HepG2 (cell line): Measurements from ENCODE around the gene FGF9. TPM values are rescaled to one million over a fixed set of nuclear protein-coding genes. Genes with fewer than 3 reads are reported as not detected.

Experiments used
- ATAC-seq: fragments of 200-7000 bp; cut with Tn5 transposase; 3 replicates; pipeline ENCODE4 v1.9.1; 2020; ENCODE audit warnings: mild to moderate bottlenecking, moderate library complexity
- BruUV-seq: library from RNA; stranded (reverse); fragments of 400-500 nt; replicated peaks from 2 replicates; lab custom pipeline; 2021; lab: Mats Ljungman, UMichigan
- CTCF ChIA-PET: fragments of 300-600 bp; formaldehyde crosslinking; extraction: SDS; loops from one replicate; lab custom pipeline; 2021; ENCODE audit warnings: low total read pairs, inconsistent platforms, low intra/inter-chr PET ratio; lab: Yijun Ruan, JAX
- POLR2A ChIA-PET: fragments of 350-600 bp; sonication (Branson Sonifier 250); formaldehyde crosslinking; loops from one replicate; lab custom pipeline; 2020; ENCODE audit warnings: antibody characterized with exemption, inconsistent platforms; lab: Yijun Ruan, JAX
- DNase-seq: peaks from one replicate; pipeline ENCODE4 v3.0.0-alpha.2; 2015; ENCODE audit warnings: low spot score
- FAIRE-seq: peaks from 3 replicates; lab custom pipeline; 2011; peaks lifted over from hg19 to GRCh38; lab: Jason Lieb, UNC
- H2AFZ ChIP-seq: one replicate; pipeline ENCODE4 v1.6.1; 2011; ENCODE audit warnings: low read length, inconsistent platforms
- H3K27ac ChIP-seq: fragments of 300-600 bp; 3 replicates; pipeline ENCODE4 v1.8.0; 2011; ENCODE audit warnings: mixed run types, mild to moderate bottlenecking, mixed read lengths, low read length, inconsistent platforms; ENCODE audit not compliant: insufficient read depth; ENCODE audit errors: extremely low read length
- H3K27me3 ChIP-seq, 2 experiments: fragments of 200-600 bp in 1 of 2; 2 replicates in 1 of 2; 3 replicates in 1 of 2; pipeline versions ENCODE4 v1.6.0 to v1.8.0; 2011; ENCODE audit warnings: low read length in 2 of 2, mild to moderate bottlenecking in 2 of 2, moderate library complexity in 2 of 2, inconsistent platforms in 1 of 2; ENCODE audit not compliant: insufficient read depth in 2 of 2, control insufficient read depth in 1 of 2
- H3K36me3 ChIP-seq, 2 experiments: fragments of 200-600 bp in 1 of 2; replicated peaks in 1 of 2; 2 replicates in 1 of 2; 3 replicates in 1 of 2; pipeline versions ENCODE4 v1.5.1 to v1.8.0; 2011; ENCODE audit warnings: low read length in 2 of 2, inconsistent platforms in 1 of 2; ENCODE audit not compliant: insufficient read depth in 2 of 2, control insufficient read depth in 1 of 2
- H3K4me1 ChIP-seq: 2 replicates; pipeline ENCODE4 v1.5.1; 2012; ENCODE audit warnings: low read length, inconsistent platforms; ENCODE audit not compliant: insufficient read depth
- H3K4me2 ChIP-seq: 2 replicates; pipeline ENCODE4 v1.6.0; 2011; ENCODE audit warnings: low read depth, low read length, inconsistent platforms
- H3K4me3 ChIP-seq, 3 experiments: fragments of 200-600 bp in 1 of 3; sonication (generic), shearing (Covaris generic) in 1 of 3; replicated peaks in 1 of 3; 2 replicates each; pipeline ENCODE4 v1.5.1; 2011 to 2016; ENCODE audit warnings: low read length in 3 of 3, inconsistent platforms in 2 of 3, low read depth in 2 of 3, mild to moderate bottlenecking in 2 of 3, control low read depth in 1 of 3, mixed read lengths in 1 of 3; ENCODE audit not compliant: insufficient read depth in 1 of 3
- H3K79me2 ChIP-seq: one replicate; pipeline ENCODE4 v1.6.1; 2011; ENCODE audit warnings: low read length, inconsistent platforms; ENCODE audit not compliant: insufficient read depth
- H3K9ac ChIP-seq: 2 replicates; pipeline ENCODE4 v1.6.0; 2011; ENCODE audit warnings: mild to moderate bottlenecking, low read depth, low read length, inconsistent platforms; ENCODE audit not compliant: insufficient read depth
- H3K9me3 ChIP-seq: 2 replicates; pipeline ENCODE4 v1.5.1; 2012; ENCODE audit warnings: mild to moderate bottlenecking, low read length
- H4K20me1 ChIP-seq: 2 replicates; pipeline ENCODE4 v1.6.0; 2011; ENCODE audit warnings: inconsistent platforms, mild to moderate bottlenecking, low read length, moderate library complexity; ENCODE audit not compliant: insufficient read depth
- ADNP ChIP-seq: sonication (generic); formaldehyde crosslinking; IDR thresholded peaks from 2 replicates; pipeline ENCODE4 v1.4.0; 2020; ENCODE audit warnings: missing genetic modification reagents
- ASH2L ChIP-seq: fragments of 300-600, 200-600 bp; sonication (generic); IDR thresholded peaks from 2 replicates; pipeline ENCODE4 v1.7.0; 2017; ENCODE audit warnings: low read depth, mild to moderate bottlenecking, moderate library complexity, mixed read lengths, low read length; ENCODE audit not compliant: insufficient read length
- ATM ChIP-seq: fragments of 450-650 bp; IDR thresholded peaks from 2 replicates; pipeline ENCODE4 v1.7.1; 2017; ENCODE audit warnings: mild to moderate bottlenecking, borderline replicate concordance
- EEA1 ChIP-seq: sonication (generic); formaldehyde crosslinking; IDR thresholded peaks from 2 replicates; pipeline ENCODE4 v1.5.1; 2020; ENCODE audit warnings: mild to moderate bottlenecking, missing genetic modification reagents, borderline replicate concordance
- ELF1 ChIP-seq: sonication (generic); formaldehyde crosslinking; IDR thresholded peaks from 2 replicates; pipeline ENCODE4 v1.4.0; 2020; ENCODE audit warnings: missing genetic modification reagents
- GATA4 ChIP-seq: sonication (generic); IDR thresholded peaks from 2 replicates; pipeline ENCODE4 v1.6.1; 2016; ENCODE audit warnings: antibody characterized with exemption, low read depth, borderline replicate concordance
- HOXA3 ChIP-seq: sonication (generic); formaldehyde crosslinking; IDR thresholded peaks from 2 replicates; pipeline ENCODE4 v1.5.0; 2020; ENCODE audit warnings: missing genetic modification reagents
- KDM5A ChIP-seq: fragments of 200-600 bp; sonication (generic); IDR thresholded peaks from 2 replicates; pipeline ENCODE4 v1.7.0; 2018; ENCODE audit warnings: antibody characterized with exemption, mild to moderate bottlenecking, low read length, borderline replicate concordance
- KLF12 ChIP-seq: sonication (generic); formaldehyde crosslinking; IDR thresholded peaks from 2 replicates; pipeline ENCODE4 v1.4.0; 2020; ENCODE audit warnings: missing genetic modification reagents, borderline replicate concordance
- NCOA1 ChIP-seq: sonication (generic); formaldehyde crosslinking; IDR thresholded peaks from 2 replicates; pipeline ENCODE4 v1.9.0; 2021; ENCODE audit warnings: missing genetic modification reagents
- NFE2L2 ChIP-seq: fragments of 150-350 bp; IDR thresholded peaks from 2 replicates; pipeline ENCODE4 v1.6.1; 2014; ENCODE audit warnings: low read length
- ONECUT2 ChIP-seq: sonication (generic); formaldehyde crosslinking; IDR thresholded peaks from 2 replicates; pipeline ENCODE4 v1.4.0; 2020; ENCODE audit warnings: missing genetic modification reagents
- SAFB2 ChIP-seq: sonication (generic); formaldehyde crosslinking; IDR thresholded peaks from 2 replicates; pipeline ENCODE4 v1.5.1; 2020; ENCODE audit warnings: missing genetic modification reagents, low read depth, mild to moderate bottlenecking, borderline replicate concordance
- SALL1 ChIP-seq: sonication (generic); formaldehyde crosslinking; IDR thresholded peaks from 2 replicates; pipeline ENCODE4 v1.8.0; 2022; ENCODE audit warnings: mild to moderate bottlenecking, missing genetic modification reagents
- THAP7 ChIP-seq: sonication (generic); formaldehyde crosslinking; IDR thresholded peaks from 2 replicates; pipeline ENCODE4 v1.8.1; 2023; ENCODE audit warnings: mild to moderate bottlenecking, missing genetic modification reagents
- ZMYM4 ChIP-seq: sonication (generic); formaldehyde crosslinking; IDR thresholded peaks from 2 replicates; pipeline ENCODE4 v1.8.1; 2023; ENCODE audit warnings: mild to moderate bottlenecking, missing genetic modification reagents
- ZNF142 ChIP-seq: sonication (generic); formaldehyde crosslinking; IDR thresholded peaks from 2 replicates; pipeline ENCODE4 v1.4.0; 2020; ENCODE audit warnings: missing genetic modification reagents
- ZNF510 ChIP-seq: sonication (generic); formaldehyde crosslinking; IDR thresholded peaks from 2 replicates; pipeline ENCODE4 v1.4.0; 2020; ENCODE audit warnings: low read depth, mild to moderate bottlenecking, missing genetic modification reagents
- ZNF670 ChIP-seq: sonication (generic); formaldehyde crosslinking; IDR thresholded peaks from 2 replicates; pipeline ENCODE4 v1.8.0; 2022; ENCODE audit warnings: mild to moderate bottlenecking, missing genetic modification reagents, borderline replicate concordance
- WGBS: methylation state at CpG from one replicate; pipeline ENCODE4 v1.1.6; 2017; ENCODE audit warnings: low lambda C conversion rate; 5-methylcytosine and 5-hydroxymethylcytosine counted together
- in situ Hi-C: cut with HindIII; loops from 2 replicates; pipeline ENCODE4 v1.10.0; 2017; ENCODE audit warnings: low pct_unique_long_range_greater_than_20kb; ENCODE audit not compliant: extremely low pct_ligation_motif_present
- intact Hi-C: fragments of 100-400 bp; cut with micrococcal nuclease; formaldehyde crosslinking; loops from one replicate; pipeline ENCODE4 v1.10.0; 2022; ENCODE audit not compliant: unreplicated experiment
- polyA plus RNA-seq, 8 experiments: library from polyadenylated mRNA; depleted of rRNA in 3 of 8; stranded (reverse) in 7 of 8; unstranded in 1 of 8; fragments of >200 nt; fragmentation: Illumina TruSeq in 4 of 8; extraction: Trizol in 4 of 8; gene quantifications; 2 replicates each; pipeline versions ENCODE4 v1.2.1 to v1.2.3, GENCODE V29; 2011 to 2016; ENCODE audit warnings: low read depth in 4 of 8, missing spikeins in 1 of 8, mixed read lengths in 1 of 8; ENCODE audit not compliant: insufficient read depth in 1 of 8
- total RNA-seq, 5 experiments: library from RNA; depleted of rRNA; stranded (reverse); fragments of >200 nt; fragmentation: Illumina TruSeq; extraction: Trizol; gene quantifications; 2 replicates each; pipeline ENCODE4 v1.2.3, GENCODE V29; 2016; ENCODE audit warnings: low read depth in 1 of 5

Gene FGF9
- total and polyA plus RNA-seq, 2 of the 13 experiments (the other 11 are each of a cell fraction or from before 2014, with no cell fraction given): not detected

- peaks cover 6% of the 10 kb centered on the region; the same call in 1 of the 2 replicates for H3K4me1 ChIP-seq
Measured at GRCh38 chr13:21734961-21735360, 64.1 kb downstream of the FGF9 start.

More at GRCh38 chr13:21734961-21735360, 64.1 kb downstream of the FGF9 start:
- Histone ChIP-seq H3K9ac (no peak overlapping the region), H3K36me3 (no peaks in the 10 kb centered on the region), H3K4me2 (no peak overlapping the region), H4K20me1 (no peaks in the 10 kb centered on the region), H3K27me3 (peaks cover 0 to 5% of the 10 kb centered on the region in 2 experiments; a peak in 2 of 5 replicates), H3K4me3 (no peak overlapping the region), H3K27ac (no peak overlapping the region), H3K79me2 (no peaks in the 10 kb centered on the region), H2AFZ (no peak overlapping the region), H3K9me3 (no peaks in the 10 kb centered on the region)
- WGBS: 21% methylated on average over 7 of the region's 7 CpGs
- FAIRE-seq (no peak), DNase-seq (no peak), ATAC-seq (no peak)
- in situ Hi-C loops (no loop called here), intact Hi-C loops (no loop called here)
- no peak for TF ChIP-seq ZMYM4 (CRISPR knock-in tag)
- no peak for TF ChIP-seq SALL1 (CRISPR knock-in tag)
- no peak for TF ChIP-seq ADNP (CRISPR knock-in tag)
- TF ChIP-seq NCOA1 (CRISPR knock-in tag): no peak
- no peak for TF ChIP-seq ZNF142
- TF ChIP-seq KDM5A: no peak
- no peak for TF ChIP-seq ZNF510 (CRISPR knock-in tag)
- TF ChIP-seq ZNF670 (CRISPR knock-in tag): no peak
- no peak for TF ChIP-seq SAFB2
- no peak for TF ChIP-seq ONECUT2 (CRISPR knock-in tag)
- TF ChIP-seq KLF12: no peak
- no peak for TF ChIP-seq THAP7
- no peak for TF ChIP-seq NFE2L2
- no peak for TF ChIP-seq ATM
- no peak for TF ChIP-seq ELF1 (CRISPR knock-in tag)
- no peak for TF ChIP-seq HOXA3 (CRISPR knock-in tag)
- no peak for TF ChIP-seq GATA4
- no peak for TF ChIP-seq EEA1 (CRISPR knock-in tag)
- TF ChIP-seq ASH2L: no peak
- POLR2A ChIA-PET: no interaction called here
- no TSS peak for BruUV-seq
- CTCF ChIA-PET: no interaction called here
